Inferior parietal cortex (tissue), 1 donor: ENCODE measurements around the gene POLR3E.

Source experiments
- DNase-seq: peaks from one replicate; pipeline ENCODE4 v3.0.0-alpha.2; 2016; ENCODE audit errors: extremely low spot score

POLR3E gene

GRCh38 chr16:22297114-22297870, at the start of gene POLR3E:
Gene POLR3E (plus strand): TSS chr16:22297409. CDS start chr16:22302969, 5,560 bp downstream.
- peak; percentile 97 for DNase-seq

- DNase-seq: no peak
Measured at GRCh38 chr16:22250522-22250921, 46.7 kb upstream of the POLR3E start.

GRCh38 chr16:22252317-22252716, 44.9 kb upstream of the POLR3E start:
- DNase-seq: no peak

GRCh38 chr16:22253272-22253671, 43.9 kb upstream of the POLR3E start:
- DNase-seq: no peak

- DNase-seq: no peak
Measured at GRCh38 chr16:22255335-22255734, 41.9 kb upstream of the POLR3E start.

GRCh38 chr16:22257440-22257839, 39.8 kb upstream of the POLR3E start:
- no peak for DNase-seq

GRCh38 chr16:22260490-22260889, 36.7 kb upstream of the POLR3E start:
- DNase-seq: no peak

- no peak for DNase-seq
Measured at GRCh38 chr16:22262460-22262859, 34.7 kb upstream of the POLR3E start.

GRCh38 chr16:22264786-22265185, 32.4 kb upstream of the POLR3E start:
- no peak for DNase-seq

GRCh38 chr16:22265351-22265750, 31.9 kb upstream of the POLR3E start:
- no peak for DNase-seq

GRCh38 chr16:22266546-22266945, 30.7 kb upstream of the POLR3E start:
- DNase-seq: no peak

- DNase-seq: no peak
Measured at GRCh38 chr16:22267764-22268163, 29.4 kb upstream of the POLR3E start.

- DNase-seq: no peak
Measured at GRCh38 chr16:22270525-22270924, 26.7 kb upstream of the POLR3E start.

GRCh38 chr16:22272870-22273650, 24.1 kb upstream of the POLR3E start:
- DNase-seq: no peak

GRCh38 chr16:22274916-22275315, 22.3 kb upstream of the POLR3E start:
- no peak for DNase-seq

GRCh38 chr16:22278441-22279230, 18.6 kb upstream of the POLR3E start:
- no peak for DNase-seq

- peak; percentile 23 for DNase-seq
Measured at GRCh38 chr16:22282254-22282892, 14.8 kb upstream of the POLR3E start.

GRCh38 chr16:22284637-22285036, 12.6 kb upstream of the POLR3E start:
- DNase-seq: no peak

- DNase-seq: no peak
Measured at GRCh38 chr16:22285080-22285479, 12.1 kb upstream of the POLR3E start.

- no peak for DNase-seq
Measured at GRCh38 chr16:22291020-22291419, 6.2 kb upstream of the POLR3E start.

- no peak for DNase-seq
Measured at GRCh38 chr16:22291860-22292318, 5.3 kb upstream of the POLR3E start.

GRCh38 chr16:22292320-22292719, 4.9 kb upstream of the POLR3E start:
- no peak for DNase-seq
